Endothelial cell of umbilical vein (primary cell): ENCODE measurements around the gene PLEKHS1. TPM values are rescaled to one million over a fixed set of nuclear protein-coding genes. Genes with fewer than 3 reads are reported as not detected.

Source experiments
- BruUV-seq: library from RNA; stranded (reverse); fragments of 400-500 nt; replicated peaks from 2 replicates; lab custom pipeline; 2021; lab: Mats Ljungman, UMichigan
- CTCF ChIA-PET: fragments of 300-600, 350-600 bp; sonication (Branson Sonifier 250); formaldehyde crosslinking; loops from one replicate; lab custom pipeline; 2021; ENCODE audit warnings: antibody characterized with exemption, inconsistent platforms; lab: Charles Lee
- POLR2A ChIA-PET: fragments of 300-600, 350-600 bp; sonication (Branson Sonifier 250); formaldehyde crosslinking; loops from one replicate; lab custom pipeline; 2021; ENCODE audit warnings: antibody characterized with exemption, inconsistent platforms; lab: Charles Lee
- DNase-seq: peaks from one replicate; pipeline ENCODE4 v3.0.0-alpha.2; 2011; ENCODE audit warnings: low read depth, low spot score
- FAIRE-seq: peaks from 2 replicates; lab custom pipeline; 2011; peaks lifted over from hg19 to GRCh38; lab: Jason Lieb, UNC
- H2AFZ ChIP-seq: 2 replicates; pipeline ENCODE4 v1.6.0; 2012; ENCODE audit warnings: low read depth, low read length, control low read depth, inconsistent platforms
- H3K27ac ChIP-seq: 2 replicates; pipeline ENCODE4 v1.5.1; 2011; ENCODE audit warnings: low read depth, mild to moderate bottlenecking, control low read depth, low read length, moderate library complexity; ENCODE audit not compliant: insufficient read depth
- H3K27me3 ChIP-seq, 2 experiments: 2 replicates each; pipeline versions ENCODE4 v1.6.0 to v1.6.1; 2011; ENCODE audit warnings: low read length in 2 of 2, mixed read lengths in 1 of 2; ENCODE audit not compliant: control insufficient read depth in 2 of 2, insufficient read depth in 2 of 2
- H3K36me3 ChIP-seq, 2 experiments: 2 replicates in 1 of 2; 3 replicates in 1 of 2; pipeline ENCODE4 v1.5.1; 2011; ENCODE audit warnings: low read length in 2 of 2, mild to moderate bottlenecking in 1 of 2, moderate library complexity in 1 of 2; ENCODE audit not compliant: control insufficient read depth in 2 of 2, insufficient read depth in 2 of 2; ENCODE audit errors: extremely low read depth in 1 of 2
- H3K4me1 ChIP-seq: 3 replicates; pipeline ENCODE4 v1.5.1; 2011; ENCODE audit warnings: mild to moderate bottlenecking, low read length; ENCODE audit not compliant: control insufficient read depth, insufficient read depth; ENCODE audit errors: extremely low read depth
- H3K4me2 ChIP-seq: 2 replicates; pipeline ENCODE4 v1.6.1; 2011; ENCODE audit warnings: low read length, control low read depth, mixed read lengths; ENCODE audit not compliant: insufficient read depth
- H3K4me3 ChIP-seq, 3 experiments: fragments of 200-600 bp in 1 of 3; sonication (generic), shearing (Covaris generic) in 1 of 3; replicated peaks in 1 of 3; 2 replicates each; pipeline ENCODE4 v1.5.1; 2011 to 2016; ENCODE audit warnings: control low read depth in 3 of 3, low read length in 3 of 3, mild to moderate bottlenecking in 2 of 3, inconsistent platforms in 1 of 3, low read depth in 1 of 3, moderate library complexity in 1 of 3; ENCODE audit not compliant: insufficient read depth in 1 of 3
- H3K79me2 ChIP-seq: 2 replicates; pipeline ENCODE4 v1.6.0; 2012; ENCODE audit warnings: low read length, inconsistent platforms; ENCODE audit not compliant: control insufficient read depth, insufficient read depth
- H3K9ac ChIP-seq: replicated peaks from 2 replicates; pipeline ENCODE3; 2011; ENCODE audit warnings: low read length, control low read depth; ENCODE audit not compliant: insufficient read depth; ENCODE audit errors: extremely low read depth
- H3K9me1 ChIP-seq: replicated peaks from 3 replicates; pipeline ENCODE4 v1.6.0; 2011; ENCODE audit warnings: mild to moderate bottlenecking, low read length; ENCODE audit not compliant: control insufficient read depth, insufficient read depth; ENCODE audit errors: extremely low read depth
- H3K9me3 ChIP-seq: replicated peaks from 2 replicates; pipeline ENCODE4 v1.5.1; 2012; ENCODE audit warnings: low read length, inconsistent platforms; ENCODE audit not compliant: control insufficient read depth, insufficient read depth
- H4K20me1 ChIP-seq: replicated peaks from 2 replicates; pipeline ENCODE3; 2011; ENCODE audit warnings: mild to moderate bottlenecking, low read length; ENCODE audit not compliant: control insufficient read depth, insufficient read depth; ENCODE audit errors: extremely low read depth
- EZH2 ChIP-seq: IDR thresholded peaks from 2 replicates; pipeline ENCODE4 v1.6.1; 2012; ENCODE audit warnings: borderline replicate concordance, low read depth, mild to moderate bottlenecking, moderate library complexity, low read length, inconsistent platforms; ENCODE audit not compliant: severe bottlenecking
- FOS ChIP-seq: IDR thresholded peaks from 2 replicates; pipeline ENCODE4 v1.6.1; 2011; ENCODE audit warnings: mild to moderate bottlenecking, low read length, moderate library complexity, borderline replicate concordance; ENCODE audit not compliant: insufficient read depth
- GATA2 ChIP-seq: IDR thresholded peaks from 2 replicates; pipeline ENCODE4 v1.7.0; 2011; ENCODE audit warnings: low read depth, mild to moderate bottlenecking, moderate library complexity, mixed read lengths, low read length; ENCODE audit not compliant: insufficient read length, insufficient read depth
- JUN ChIP-seq: IDR thresholded peaks from 2 replicates; pipeline ENCODE4 v1.6.1; 2011; ENCODE audit warnings: borderline replicate concordance, low read depth; ENCODE audit not compliant: insufficient read length, insufficient read depth
- MYC ChIP-seq: IDR thresholded peaks from one replicate; pipeline ENCODE4 v1.6.1; 2011; ENCODE audit warnings: mild to moderate bottlenecking, low read depth, low read length
- POLR2A ChIP-seq: IDR thresholded peaks from 2 replicates; pipeline ENCODE4 v1.6.1; 2012; ENCODE audit warnings: low read depth, mild to moderate bottlenecking, control low read depth, low read length
- POLR2AphosphoS5 ChIP-seq: IDR thresholded peaks from 2 replicates; pipeline ENCODE4 v1.6.1; 2012; ENCODE audit warnings: low read depth, mild to moderate bottlenecking, control low read depth, low read length, moderate library complexity; ENCODE audit not compliant: insufficient read depth
- dilution Hi-C: fragments of 300-500 bp; cut with MboI; formaldehyde crosslinking; loops from one replicate; pipeline ENCODE4 v1.15.0; 2019; ENCODE audit warnings: low sequenced_read_pairs; ENCODE audit not compliant: extremely low pct_ligation_motif_present
- intact Hi-C: fragments of 100-400 bp; cut with micrococcal nuclease; formaldehyde crosslinking; loops from one replicate; pipeline ENCODE4 v1.10.0; 2022
- polyA plus RNA-seq, 4 experiments: library from polyadenylated mRNA; depleted of rRNA in 3 of 4; stranded (reverse) in 3 of 4; unstranded in 1 of 4; fragments of >200 nt; gene quantifications; 2 replicates each; pipeline versions ENCODE4 v1.2.1 to v1.2.3, GENCODE V29; 2011 to 2012; ENCODE audit warnings: missing spikeins in 1 of 4
- total RNA-seq: library from RNA; stranded (reverse); gene quantifications from 2 replicates; pipeline ENCODE4 v1.2.3, GENCODE V29; 2021
- TF ChIP-seq, protein P1 (sequence below): IDR thresholded peaks from 2 replicates; pipeline ENCODE4 v1.6.1; 2011; ENCODE audit not compliant: insufficient read depth, insufficient read length
- TF ChIP-seq, protein P2 (sequence below), 2 donors: IDR thresholded peaks; 1 replicate in 1 of 2; 2 replicates in 1 of 2; pipeline ENCODE4 v1.5.1; 2011; ENCODE audit warnings: low read length in 2 of 2, mild to moderate bottlenecking in 2 of 2, moderate library complexity in 2 of 2, control low read depth in 1 of 2, inconsistent platforms in 1 of 2, low read depth in 1 of 2; ENCODE audit not compliant: insufficient read depth in 1 of 2; ENCODE audit errors: extremely low read depth in 1 of 2

PLEKHS1 gene
- total and polyA plus RNA-seq, 2 donors (not counting 3 experiments of a cell fraction or from before 2014, with no cell fraction given), result not detected

DNA sequence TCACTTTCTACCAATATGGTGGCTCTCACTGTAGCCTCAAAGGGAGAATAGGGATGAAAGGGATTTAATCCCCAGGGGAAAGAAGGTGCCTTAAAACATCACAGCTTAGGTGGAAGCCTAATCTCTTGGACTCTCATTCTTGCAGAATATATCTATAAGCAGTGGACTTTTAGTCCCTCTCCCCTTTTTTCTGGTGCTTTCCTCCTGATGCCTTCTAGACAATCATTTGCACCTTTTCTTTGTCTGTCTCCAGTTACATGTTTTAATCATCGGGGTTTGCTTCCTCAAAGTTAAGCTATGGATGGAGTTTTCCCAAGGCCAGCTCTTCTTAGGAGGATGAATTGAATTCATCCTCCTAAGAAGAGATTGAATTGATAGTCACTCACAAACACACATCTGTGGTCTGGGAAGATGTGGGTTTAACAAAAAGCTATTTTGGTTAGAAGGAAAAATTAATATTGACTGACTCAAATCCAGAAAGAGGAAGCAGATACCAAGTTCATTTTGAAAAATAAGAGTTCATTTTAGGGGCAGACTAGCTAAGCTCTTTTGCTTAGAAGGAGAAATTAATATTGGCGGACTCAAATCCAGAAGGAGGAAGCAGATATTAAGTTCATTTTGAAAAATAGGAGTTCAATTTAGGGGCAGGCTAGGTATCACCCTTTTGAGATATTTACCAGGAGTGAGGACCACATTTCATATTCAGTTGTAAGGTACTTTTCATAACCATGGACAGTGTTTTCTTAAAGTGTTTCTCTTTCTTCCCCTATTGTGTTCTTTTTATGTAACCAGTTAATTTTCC, 35.2 kb upstream of the PLEKHS1 start:
- no peak for DNase-seq
- Histone ChIP-seq H3K4me3 (no peak overlapping the region), H3K27ac (no peak overlapping the region), H3K9me3 (no peaks in the 10 kb centered on the region), H3K36me3 (peaks cover 3 to 5% of the 10 kb centered on the region in 2 experiments), H3K9ac (no peak overlapping the region), H3K4me1 (no peaks in the 10 kb centered on the region), H3K79me2 (no peaks in the 10 kb centered on the region), H2AFZ (no peak overlapping the region), H4K20me1 (no peaks in the 10 kb centered on the region), H3K27me3 (no peaks in the 10 kb centered on the region), H3K4me2 (no peak overlapping the region), H3K9me1 (no peaks in the 10 kb centered on the region)
- dilution Hi-C loops, result no loop called here
- no TSS peak for BruUV-seq
- ChIA-PET POLR2A (no interaction called here), CTCF (interaction anchor here (0.9 to 1.6 kb wide), 2 partner anchors 37 to 386 kb away, joined by 3 to 7 read pairs; partner anchors contain the start of gene CASP7)
- intact Hi-C loops, result no loop called here
- FAIRE-seq, result no peak
- TF ChIP-seq EZH2, result no peak
- TF ChIP-seq JUN, result no peak
- TF ChIP-seq, protein P1, sequence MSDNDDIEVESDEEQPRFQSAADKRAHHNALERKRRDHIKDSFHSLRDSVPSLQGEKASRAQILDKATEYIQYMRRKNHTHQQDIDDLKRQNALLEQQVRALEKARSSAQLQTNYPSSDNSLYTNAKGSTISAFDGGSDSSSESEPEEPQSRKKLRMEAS, result no peak
- no peak for TF ChIP-seq GATA2
- no peak for TF ChIP-seq POLR2A
- TF ChIP-seq, protein P2, sequence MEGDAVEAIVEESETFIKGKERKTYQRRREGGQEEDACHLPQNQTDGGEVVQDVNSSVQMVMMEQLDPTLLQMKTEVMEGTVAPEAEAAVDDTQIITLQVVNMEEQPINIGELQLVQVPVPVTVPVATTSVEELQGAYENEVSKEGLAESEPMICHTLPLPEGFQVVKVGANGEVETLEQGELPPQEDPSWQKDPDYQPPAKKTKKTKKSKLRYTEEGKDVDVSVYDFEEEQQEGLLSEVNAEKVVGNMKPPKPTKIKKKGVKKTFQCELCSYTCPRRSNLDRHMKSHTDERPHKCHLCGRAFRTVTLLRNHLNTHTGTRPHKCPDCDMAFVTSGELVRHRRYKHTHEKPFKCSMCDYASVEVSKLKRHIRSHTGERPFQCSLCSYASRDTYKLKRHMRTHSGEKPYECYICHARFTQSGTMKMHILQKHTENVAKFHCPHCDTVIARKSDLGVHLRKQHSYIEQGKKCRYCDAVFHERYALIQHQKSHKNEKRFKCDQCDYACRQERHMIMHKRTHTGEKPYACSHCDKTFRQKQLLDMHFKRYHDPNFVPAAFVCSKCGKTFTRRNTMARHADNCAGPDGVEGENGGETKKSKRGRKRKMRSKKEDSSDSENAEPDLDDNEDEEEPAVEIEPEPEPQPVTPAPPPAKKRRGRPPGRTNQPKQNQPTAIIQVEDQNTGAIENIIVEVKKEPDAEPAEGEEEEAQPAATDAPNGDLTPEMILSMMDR (IDR thresholded peaks at IDR 0.05; ENCODE audit: extremely low read depth in 1 of 2, insufficient read depth in 1 of 2, low read depth in 1 of 2, low read length in 2 of 2), result no peak
- no peak for TF ChIP-seq FOS
- no peak for TF ChIP-seq POLR2AphosphoS5
- TF ChIP-seq MYC, result no peak
